CD14-positive monocyte (primary cell): ENCODE data around the gene ARHGAP11A. TPM values are rescaled to one million over a fixed set of nuclear protein-coding genes. Genes with fewer than 3 reads are reported as not detected.
"Not testable (repeated sequence)": the region's sequence is repeated elsewhere in the genome, so short reads cannot be mapped to it uniquely, and the experiment has no call there.

Experiments used
- DNase-seq, 3 donors: peaks; one replicate each; pipeline ENCODE4 v3.0.0-alpha.2; 2011 to 2022
- H2AFZ ChIP-seq: 2 replicates; pipeline ENCODE4 v1.6.0; 2012; ENCODE audit warnings: mild to moderate bottlenecking, low read depth, low read length, inconsistent platforms; ENCODE audit not compliant: insufficient read depth, poor library complexity, severe bottlenecking
- H3K27ac ChIP-seq, 2 donors: 1 replicate in 1 of 2; 2 replicates in 1 of 2; pipeline ENCODE4 v1.5.1; 2012 to 2013; ENCODE audit warnings: low read length in 2 of 2, control low read depth in 1 of 2, inconsistent platforms in 1 of 2, low read depth in 1 of 2, mild to moderate bottlenecking in 1 of 2
- H3K27me3 ChIP-seq, 2 donors: one replicate each; pipeline versions ENCODE4 v1.6.0 to v1.6.1; 2011 to 2013; ENCODE audit warnings: low read length in 2 of 2; ENCODE audit not compliant: control insufficient read depth in 2 of 2, insufficient read depth in 2 of 2
- H3K36me3 ChIP-seq, 2 donors: replicated peaks in 1 of 2; 1 replicate in 1 of 2; 2 replicates in 1 of 2; pipeline versions ENCODE4 v1.5.1 to v1.6.1; 2012 to 2013; ENCODE audit warnings: low read length in 2 of 2, control low read depth in 1 of 2, inconsistent platforms in 1 of 2, mild to moderate bottlenecking in 1 of 2; ENCODE audit not compliant: insufficient read depth in 2 of 2, control insufficient read depth in 1 of 2
- H3K4me1 ChIP-seq, 2 donors: 1 replicate in 1 of 2; 2 replicates in 1 of 2; pipeline versions ENCODE4 v1.5.1 to v1.6.1; 2012 to 2013; ENCODE audit warnings: low read length in 2 of 2, control low read depth in 1 of 2, inconsistent platforms in 1 of 2, mild to moderate bottlenecking in 1 of 2, moderate library complexity in 1 of 2; ENCODE audit not compliant: insufficient read depth in 2 of 2, control insufficient read depth in 1 of 2
- H3K4me2 ChIP-seq: replicated peaks from 2 replicates; pipeline ENCODE3; 2012; ENCODE audit warnings: low read length, moderate library complexity, mild to moderate bottlenecking; ENCODE audit not compliant: poor library complexity, severe bottlenecking; ENCODE audit errors: extremely low read depth
- H3K4me3 ChIP-seq, 3 experiments: fragments of 200-600 bp in 1 of 3; sonication (generic) in 1 of 3; replicated peaks in 1 of 3; 1 replicate in 2 of 3; 2 replicates in 1 of 3; pipeline ENCODE4 v1.5.1; 2011 to 2013; ENCODE audit warnings: low read length in 3 of 3, mild to moderate bottlenecking in 3 of 3, control low read depth in 2 of 3, low read depth in 2 of 3, inconsistent platforms in 1 of 3, moderate library complexity in 1 of 3
- H3K79me2 ChIP-seq: 2 replicates; pipeline ENCODE4 v1.6.0; 2012; ENCODE audit warnings: mild to moderate bottlenecking, control low read depth, inconsistent platforms, low read length, moderate library complexity; ENCODE audit not compliant: insufficient read depth
- H3K9ac ChIP-seq: 2 replicates; pipeline ENCODE4 v1.6.0; 2017; ENCODE audit warnings: low read length, mild to moderate bottlenecking; ENCODE audit not compliant: insufficient read depth, poor library complexity, severe bottlenecking
- H3K9me3 ChIP-seq, 2 donors: replicated peaks in 1 of 2; 1 replicate in 1 of 2; 2 replicates in 1 of 2; pipeline versions ENCODE4 v1.5.1 to v1.6.1; 2012 to 2013; ENCODE audit warnings: low read length in 2 of 2, control low read depth in 1 of 2; ENCODE audit not compliant: control insufficient read depth in 1 of 2, insufficient read depth in 1 of 2
- H4K20me1 ChIP-seq: 2 replicates; pipeline ENCODE4 v1.6.0; 2012; ENCODE audit warnings: mild to moderate bottlenecking, low read length, control low read depth, moderate library complexity; ENCODE audit not compliant: insufficient read depth
- H3K27ac Mint-ChIP-seq, 7 donors: one replicate each; pipeline ENCODE4 v1.8.0; 2020; ENCODE audit warnings: mild to moderate bottlenecking in 7 of 7, mixed read lengths in 7 of 7, moderate library complexity in 6 of 7, inconsistent platforms in 2 of 7
- H3K27me3 Mint-ChIP-seq, 3 donors: one replicate each; pipeline ENCODE4 v1.8.0; 2021 to 2022; ENCODE audit warnings: low read depth in 3 of 3, mild to moderate bottlenecking in 3 of 3, mixed read lengths in 3 of 3, moderate library complexity in 3 of 3, inconsistent platforms in 1 of 3
- H3K36me3 Mint-ChIP-seq, 2 donors: one replicate each; pipeline ENCODE4 v1.8.0; 2020; ENCODE audit warnings: mixed read lengths in 2 of 2, inconsistent platforms in 1 of 2, mild to moderate bottlenecking in 1 of 2
- H3K4me1 Mint-ChIP-seq: one replicate; pipeline ENCODE4 v1.8.0; 2020; ENCODE audit warnings: mild to moderate bottlenecking, mixed read lengths
- H3K4me3 Mint-ChIP-seq, 2 donors: one replicate each; pipeline ENCODE4 v1.8.0; 2020; ENCODE audit warnings: mild to moderate bottlenecking in 2 of 2, mixed read lengths in 2 of 2, moderate library complexity in 1 of 2
- H3K9me3 Mint-ChIP-seq, 7 donors: one replicate each; pipeline ENCODE4 v1.8.0; 2020 to 2022; ENCODE audit warnings: mixed read lengths in 7 of 7, mild to moderate bottlenecking in 6 of 7, moderate library complexity in 6 of 7, inconsistent platforms in 2 of 7
- WGBS: methylation state at CpG from one replicate; pipeline ENCODE4 v1.1.5; 2013; ENCODE audit warnings: missing lambda C conversion rate; ENCODE audit not compliant: insufficient coverage; 5-methylcytosine and 5-hydroxymethylcytosine counted together
- intact Hi-C, 2 donors: fragments of 100-400 bp; cut with micrococcal nuclease; formaldehyde crosslinking; loops; one replicate each; pipeline versions ENCODE4 v1.15.0 to v1.15.1; 2023
- polyA plus RNA-seq, 3 donors: library from polyadenylated mRNA; depleted of rRNA in 1 of 3; unstranded in 2 of 3; stranded (reverse) in 1 of 3; fragments of 300-500 nt in 2 of 3; fragments of >200 nt in 1 of 3; fragmentation: Illumina TruSeq in 2 of 3; gene quantifications; 1 replicate in 2 of 3; 2 replicates in 1 of 3; pipeline ENCODE4 v1.2.3, GENCODE V29; 2012 to 2021
- TF ChIP-seq, protein P1 (sequence below): fragments of 200-600 bp; IDR thresholded peaks from one replicate; pipeline ENCODE4 v1.8.0; 2022; ENCODE audit warnings: antibody characterized with exemption, mild to moderate bottlenecking

ARHGAP11A gene
- polyA plus RNA-seq, 3 donors: 0.91 to 1.6 (median 1.4) TPM

DNA sequence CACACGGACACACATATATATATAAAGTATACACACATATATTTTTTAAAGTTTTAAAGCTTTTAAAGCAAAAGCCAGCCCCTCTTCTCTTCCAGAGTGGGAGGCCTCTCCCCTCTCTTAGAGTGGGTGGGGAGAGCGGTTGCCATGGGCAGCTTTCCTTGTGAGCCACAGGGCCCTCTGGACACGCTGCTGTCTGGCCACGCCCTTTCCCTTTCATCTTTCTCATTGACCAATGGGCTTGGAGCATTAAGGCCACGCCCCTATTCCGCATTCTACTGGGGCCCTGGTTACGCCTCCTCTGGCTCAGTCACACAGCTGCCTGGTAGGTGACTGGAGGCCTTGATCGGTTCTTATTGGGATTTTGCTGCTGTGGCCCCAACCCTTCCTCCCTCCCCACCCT, 22.2 kb upstream of the ARHGAP11A start, which contains the start of gene GOLGA8N:
Gene GOLGA8N (plus strand): TSS at position 306 of the 400 bp plus-strand sequence.
- H3K4me1 ChIP-seq, H3K36me3 Mint-ChIP-seq, H3K4me1 Mint-ChIP-seq, intact Hi-C loops, H2AFZ ChIP-seq, H3K4me2 ChIP-seq, H3K79me2 ChIP-seq, H3K27me3 Mint-ChIP-seq, H3K27me3 ChIP-seq, H3K27ac Mint-ChIP-seq, H3K4me3 ChIP-seq, H3K9me3 ChIP-seq, H3K36me3 ChIP-seq, H3K9me3 Mint-ChIP-seq, H3K4me3 Mint-ChIP-seq, DNase-seq, H4K20me1 ChIP-seq, H3K27ac ChIP-seq, H3K9ac ChIP-seq: not testable (repeated sequence)
- WGBS: no CpG with 5 or more reads among the region's 8 CpGs

DNA sequence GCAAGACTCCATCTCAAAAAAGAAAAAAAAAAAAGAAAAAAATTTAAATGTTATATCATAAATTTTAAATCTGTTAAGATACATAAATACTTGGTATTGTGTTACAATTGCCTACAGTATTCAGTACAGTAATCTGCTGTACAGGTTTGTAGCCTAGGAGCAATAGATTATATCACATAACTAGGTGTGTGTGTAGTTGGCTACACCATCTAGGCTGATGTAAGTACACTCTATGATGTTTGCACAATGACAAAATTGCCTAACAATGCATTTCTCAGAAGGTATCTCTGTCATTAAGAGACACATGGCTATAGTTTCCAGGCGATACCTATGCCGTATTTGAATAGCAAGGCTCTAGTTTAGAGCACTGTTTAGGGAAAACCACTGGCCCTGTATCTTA, 5.8 kb upstream of the ARHGAP11A start:
- H4K20me1 ChIP-seq: not testable (repeated sequence)

DNA sequence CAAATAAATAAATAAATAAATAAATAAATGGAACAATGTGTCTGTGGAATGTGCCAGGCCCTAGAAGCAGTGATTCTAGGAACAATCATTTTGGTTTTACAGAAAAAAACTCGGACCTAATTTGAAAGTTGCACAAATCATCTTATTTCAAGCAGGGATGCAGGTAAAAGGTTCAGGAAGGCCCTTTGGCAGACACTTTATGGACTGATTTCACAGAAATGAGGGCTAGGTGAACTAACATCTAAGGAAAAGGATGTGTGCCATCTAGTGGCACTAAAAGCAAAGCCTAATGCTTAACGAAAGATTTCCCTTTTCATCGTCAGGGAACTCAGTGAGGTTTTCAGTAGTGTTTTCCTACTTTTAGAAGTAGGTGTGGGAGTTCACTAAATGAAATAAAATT, 4.6 kb upstream of the ARHGAP11A start:
- H3K27me3 ChIP-seq, H3K36me3 ChIP-seq, H3K4me3 ChIP-seq, H3K9me3 Mint-ChIP-seq, H2AFZ ChIP-seq, H3K4me1 ChIP-seq, H3K79me2 ChIP-seq, H3K4me3 Mint-ChIP-seq, H4K20me1 ChIP-seq, H3K4me1 Mint-ChIP-seq, intact Hi-C loops, H3K4me2 ChIP-seq, H3K27ac ChIP-seq, H3K27ac Mint-ChIP-seq, H3K9ac ChIP-seq, H3K36me3 Mint-ChIP-seq, H3K9me3 ChIP-seq, H3K27me3 Mint-ChIP-seq: not testable (repeated sequence)
- peak in 1 of 3 donors; percentile 11 for DNase-seq
- TF ChIP-seq, protein P1, sequence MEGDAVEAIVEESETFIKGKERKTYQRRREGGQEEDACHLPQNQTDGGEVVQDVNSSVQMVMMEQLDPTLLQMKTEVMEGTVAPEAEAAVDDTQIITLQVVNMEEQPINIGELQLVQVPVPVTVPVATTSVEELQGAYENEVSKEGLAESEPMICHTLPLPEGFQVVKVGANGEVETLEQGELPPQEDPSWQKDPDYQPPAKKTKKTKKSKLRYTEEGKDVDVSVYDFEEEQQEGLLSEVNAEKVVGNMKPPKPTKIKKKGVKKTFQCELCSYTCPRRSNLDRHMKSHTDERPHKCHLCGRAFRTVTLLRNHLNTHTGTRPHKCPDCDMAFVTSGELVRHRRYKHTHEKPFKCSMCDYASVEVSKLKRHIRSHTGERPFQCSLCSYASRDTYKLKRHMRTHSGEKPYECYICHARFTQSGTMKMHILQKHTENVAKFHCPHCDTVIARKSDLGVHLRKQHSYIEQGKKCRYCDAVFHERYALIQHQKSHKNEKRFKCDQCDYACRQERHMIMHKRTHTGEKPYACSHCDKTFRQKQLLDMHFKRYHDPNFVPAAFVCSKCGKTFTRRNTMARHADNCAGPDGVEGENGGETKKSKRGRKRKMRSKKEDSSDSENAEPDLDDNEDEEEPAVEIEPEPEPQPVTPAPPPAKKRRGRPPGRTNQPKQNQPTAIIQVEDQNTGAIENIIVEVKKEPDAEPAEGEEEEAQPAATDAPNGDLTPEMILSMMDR: peak; percentile 54
- WGBS: no CpG with 5 or more reads among the region's 3 CpGs

More for the DNA sequence above, 5.8 kb upstream of the ARHGAP11A start:
- H3K27me3 Mint-ChIP-seq, intact Hi-C loops, H3K27me3 ChIP-seq, H3K9me3 Mint-ChIP-seq, H3K4me1 Mint-ChIP-seq, H3K27ac Mint-ChIP-seq, H3K4me1 ChIP-seq, H2AFZ ChIP-seq, H3K4me2 ChIP-seq, H3K27ac ChIP-seq, H3K4me3 Mint-ChIP-seq, H3K36me3 Mint-ChIP-seq, H3K9me3 ChIP-seq, H3K79me2 ChIP-seq, H3K4me3 ChIP-seq, DNase-seq, H3K36me3 ChIP-seq, H3K9ac ChIP-seq: not testable (repeated sequence)
- no CpG with 5 or more reads among the region's 2 CpGs for WGBS

DNA sequence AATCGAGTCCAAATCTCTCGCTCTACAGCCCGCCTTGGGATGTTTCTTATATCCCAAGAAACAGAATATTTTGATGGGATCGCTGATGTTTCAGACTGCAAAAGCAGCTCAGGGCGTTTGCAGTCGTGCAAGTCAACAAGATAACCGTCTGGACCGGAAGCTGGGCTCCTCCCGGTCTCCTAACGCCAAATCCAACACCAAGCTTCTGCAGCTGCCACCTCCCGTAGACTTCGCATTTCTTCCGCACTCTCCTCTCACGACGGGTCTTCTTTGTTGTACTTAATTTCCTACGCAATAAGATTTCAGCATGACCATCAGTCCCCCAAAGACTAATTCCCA, 623 bp upstream of the ARHGAP11A start:
- H3K36me3 ChIP-seq, H3K36me3 Mint-ChIP-seq, H3K9me3 ChIP-seq, H3K27me3 Mint-ChIP-seq, H3K27me3 ChIP-seq, H3K9me3 Mint-ChIP-seq, intact Hi-C loops, H3K4me1 ChIP-seq, H4K20me1 ChIP-seq, DNase-seq: not testable (repeated sequence)
- peak overlapping the region; percentile 44 to 80 for H3K27ac ChIP-seq
- peak overlapping the region; percentile 60 for H3K9ac ChIP-seq
- WGBS: no CpG with 5 or more reads among the region's 16 CpGs
- Mint-ChIP-seq H3K4me1 (peaks cover 18% of the 10 kb centered on the region), H3K27ac (peak overlapping the region in 6 of 7 donors; percentile 87 to 96 (median 92)), H3K4me3 (peak overlapping the region; percentile 100)
- peaks cover 45% of the 10 kb centered on the region for H3K79me2 ChIP-seq
- H3K4me2 ChIP-seq: peak overlapping the region; percentile 39
- peak overlapping the region; percentile 53 to 98 (median 82) for H3K4me3 ChIP-seq
- H2AFZ ChIP-seq: peak overlapping the region; percentile 78
